Vagina (tissue), 2 donors: ENCODE measurements around the gene POLR2A. TPM values are rescaled to one million over a fixed set of nuclear protein-coding genes. Genes with fewer than 3 reads are reported as not detected.
"Not testable (repeated sequence)": the region's sequence is repeated elsewhere in the genome, so short reads cannot be mapped to it uniquely, and the experiment has no call there.

Experiments used
- DNase-seq, 2 donors: peaks; one replicate each; pipeline ENCODE4 v3.0.0-alpha.2; 2017; ENCODE audit errors: extremely low spot score in 2 of 2
- H3K27ac ChIP-seq: fragments of 200-600 bp; sonication (generic); one replicate; pipeline ENCODE4 v1.5.1; 2019
- H3K27me3 ChIP-seq: fragments of 200-600 bp; sonication (generic); one replicate; pipeline ENCODE4 v1.5.1; 2019
- H3K36me3 ChIP-seq, 2 donors: fragments of 200-600 bp; sonication (generic); one replicate each; pipeline ENCODE4 v1.5.1; 2017 to 2019
- H3K4me1 ChIP-seq: fragments of 200-600 bp; sonication (generic); one replicate; pipeline ENCODE4 v1.5.1; 2019
- H3K4me3 ChIP-seq, 2 donors: fragments of 200-600 bp; sonication (generic); 1 replicate in 1 of 2; 2 replicates in 1 of 2; pipeline ENCODE4 v1.5.1; 2016 to 2019
- H3K9me3 ChIP-seq: fragments of 200-600 bp; sonication (generic); one replicate; pipeline ENCODE4 v1.5.1; 2019
- POLR2A ChIP-seq, 2 donors: fragments of 450-650 bp; IDR thresholded peaks; one replicate each; pipeline ENCODE4 v1.6.1; 2017; ENCODE audit warnings: antibody characterized with exemption in 2 of 2, mild to moderate bottlenecking in 2 of 2, moderate library complexity in 2 of 2
- POLR2AphosphoS5 ChIP-seq, 2 donors: sonication (generic); formaldehyde crosslinking; IDR thresholded peaks; one replicate each; pipeline ENCODE4 v1.9.0; 2017; ENCODE audit warnings: antibody characterized with exemption in 2 of 2, mild to moderate bottlenecking in 2 of 2, low read depth in 1 of 2; ENCODE audit not compliant: insufficient read depth in 1 of 2
- intact Hi-C: fragments of 100-400 bp; cut with DNase I; formaldehyde crosslinking; loops from one replicate; pipeline ENCODE4 v1.15.1; 2023
- total RNA-seq: library from RNA; depleted of rRNA; stranded (reverse); fragments of >200 nt; gene quantifications from one replicate; pipeline ENCODE4 v1.2.3, GENCODE V29; 2016
- TF ChIP-seq, protein P1 (sequence below), 3 experiments: fragments of 450-650 bp in 2 of 3; fragments of 200-600 bp in 1 of 3; sonication (generic) in 1 of 3; IDR thresholded peaks; one replicate each; pipeline ENCODE4 v1.5.1; 2017 to 2019; ENCODE audit warnings: antibody characterized with exemption in 3 of 3, mild to moderate bottlenecking in 2 of 3, moderate library complexity in 2 of 3

The POLR2A gene
- total RNA-seq, 1 donor from 2014 or later, result 118 TPM

GRCh38 chr17:7477392-7478275 is 6.5 kb upstream of the POLR2A start:
- H3K4me1 ChIP-seq, result peaks cover 74% of the 10 kb centered on the region
- no peak for DNase-seq
- peak overlapping the region; percentile 100 for H3K27ac ChIP-seq
- peak overlapping the region; percentile 84 to 89 for H3K4me3 ChIP-seq
- no peaks in the 10 kb centered on the region for H3K27me3 ChIP-seq
- TF ChIP-seq POLR2AphosphoS5 (IDR thresholded peaks at IDR 0.05; ENCODE audit: insufficient read depth in 1 of 2, low read depth in 1 of 2) (peak in 1 of 2 donors; percentile 66), POLR2A (IDR thresholded peaks at IDR 0.05) (no peak)
- TF ChIP-seq, protein P1, sequence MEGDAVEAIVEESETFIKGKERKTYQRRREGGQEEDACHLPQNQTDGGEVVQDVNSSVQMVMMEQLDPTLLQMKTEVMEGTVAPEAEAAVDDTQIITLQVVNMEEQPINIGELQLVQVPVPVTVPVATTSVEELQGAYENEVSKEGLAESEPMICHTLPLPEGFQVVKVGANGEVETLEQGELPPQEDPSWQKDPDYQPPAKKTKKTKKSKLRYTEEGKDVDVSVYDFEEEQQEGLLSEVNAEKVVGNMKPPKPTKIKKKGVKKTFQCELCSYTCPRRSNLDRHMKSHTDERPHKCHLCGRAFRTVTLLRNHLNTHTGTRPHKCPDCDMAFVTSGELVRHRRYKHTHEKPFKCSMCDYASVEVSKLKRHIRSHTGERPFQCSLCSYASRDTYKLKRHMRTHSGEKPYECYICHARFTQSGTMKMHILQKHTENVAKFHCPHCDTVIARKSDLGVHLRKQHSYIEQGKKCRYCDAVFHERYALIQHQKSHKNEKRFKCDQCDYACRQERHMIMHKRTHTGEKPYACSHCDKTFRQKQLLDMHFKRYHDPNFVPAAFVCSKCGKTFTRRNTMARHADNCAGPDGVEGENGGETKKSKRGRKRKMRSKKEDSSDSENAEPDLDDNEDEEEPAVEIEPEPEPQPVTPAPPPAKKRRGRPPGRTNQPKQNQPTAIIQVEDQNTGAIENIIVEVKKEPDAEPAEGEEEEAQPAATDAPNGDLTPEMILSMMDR (IDR thresholded peaks at IDR 0.05), result no peak
- no peaks in the 10 kb centered on the region for H3K36me3 ChIP-seq
- intact Hi-C loops, result no loop called here
- no peaks in the 10 kb centered on the region for H3K9me3 ChIP-seq

GRCh38 chr17:7478276-7479212 is 5.6 kb upstream of the POLR2A start:
- Histone ChIP-seq H3K27me3 (no peaks in the 10 kb centered on the region), H3K4me3 (peak overlapping the region; percentile 84 to 89), H3K4me1 (peaks cover 79% of the 10 kb centered on the region), H3K36me3 (no peaks in the 10 kb centered on the region), H3K27ac (peak overlapping the region; percentile 100), H3K9me3 (no peaks in the 10 kb centered on the region)
- TF ChIP-seq POLR2AphosphoS5 (IDR thresholded peaks at IDR 0.05; ENCODE audit: insufficient read depth in 1 of 2, low read depth in 1 of 2) (peak in 1 of 2 donors; percentile 59), POLR2A (IDR thresholded peaks at IDR 0.05) (no peak)
- no peak for DNase-seq
- intact Hi-C loops, result no loop called here

GRCh38 chr17:7479213-7480088 is 4.7 kb upstream of the POLR2A start, which contains the start of gene ZBTB4:
TSS of gene ZBTB4 (minus strand) at chr17:7479631. CDS start at chr17:7466801, 12,830 bp downstream.
- no peak for DNase-seq
- intact Hi-C loops, result loop anchor here (5.0 kb wide), 1 partner anchor 127 kb away; the partner anchor contains the start of gene KCTD11
- H3K27me3 ChIP-seq, result no peaks in the 10 kb centered on the region
- H3K4me3 ChIP-seq, result peak within 1 kb of the TSS; percentile 84 to 89
- TF ChIP-seq, protein P1 (IDR thresholded peaks at IDR 0.05), result no peak
- peak in 1 of 2 donors; percentile 81 for TF ChIP-seq POLR2AphosphoS5 (IDR thresholded peaks at IDR 0.05; ENCODE audit: insufficient read depth in 1 of 2, low read depth in 1 of 2)
- peak in 1 of 2 donors; percentile 38 for TF ChIP-seq POLR2A (IDR thresholded peaks at IDR 0.05)
- H3K36me3 ChIP-seq, result no peaks in the 10 kb centered on the region
- H3K4me1 ChIP-seq, result peaks cover 70% of the 10 kb centered on the region
- peak within 1 kb of the TSS; percentile 100 for H3K27ac ChIP-seq
- H3K9me3 ChIP-seq, result no peaks in the 10 kb centered on the region

DNA sequence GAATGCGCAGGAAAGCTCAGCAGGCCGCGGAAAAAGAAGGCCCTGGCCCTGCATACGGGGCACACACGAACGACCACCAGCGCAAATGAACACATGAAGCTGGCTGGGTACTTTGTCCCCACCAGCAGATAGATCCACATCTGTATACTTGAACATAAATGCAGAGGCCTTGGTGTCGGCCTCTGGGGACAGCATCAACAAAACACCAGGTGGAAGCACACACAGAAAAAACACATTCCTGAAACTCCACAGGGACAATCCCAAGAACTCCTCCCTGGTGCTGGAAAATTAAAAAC is 4.1 kb upstream of the POLR2A start:
- Histone ChIP-seq H3K4me1 (peaks cover 64% of the 10 kb centered on the region), H3K4me3 (peak overlapping the region; percentile 84 to 89), H3K27me3 (no peaks in the 10 kb centered on the region), H3K9me3 (no peaks in the 10 kb centered on the region), H3K36me3 (no peaks in the 10 kb centered on the region), H3K27ac (peak overlapping the region; percentile 100)
- intact Hi-C loops, result loop anchor here (5.0 kb wide), 1 partner anchor 128 kb away; the partner anchor contains the start of gene KCTD11
- no peak for TF ChIP-seq POLR2A (IDR thresholded peaks at IDR 0.05)
- no peak for TF ChIP-seq POLR2AphosphoS5 (IDR thresholded peaks at IDR 0.05; ENCODE audit: insufficient read depth in 1 of 2, low read depth in 1 of 2)
- TF ChIP-seq, protein P1 (IDR thresholded peaks at IDR 0.05), result no peak
- DNase-seq, result no peak

DNA sequence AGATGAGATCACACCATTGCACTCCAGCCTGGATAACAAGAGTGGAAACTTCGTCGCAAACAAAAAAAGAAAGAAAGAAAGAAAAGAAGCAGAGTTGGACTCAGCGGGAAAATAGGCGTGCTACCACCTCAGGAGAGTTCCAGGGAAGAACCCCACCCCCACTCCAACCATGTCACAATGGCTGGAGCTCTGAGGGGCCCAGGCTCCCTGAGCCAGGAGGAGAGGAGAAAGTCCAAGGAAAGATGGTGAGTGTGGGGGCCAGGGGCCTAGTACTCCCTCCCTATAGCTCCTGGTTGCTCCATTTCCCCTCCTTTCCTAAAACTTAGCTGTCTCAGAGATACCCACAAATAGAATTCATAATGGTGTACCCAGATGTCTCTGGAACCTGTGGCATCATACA is 2.9 kb upstream of the POLR2A start, which contains the start of gene SLC35G6:
SLC35G6 (plus strand) TSS at position 172 of the 400 bp plus-strand sequence; CDS start at position 243, 71 bp downstream.
- intact Hi-C loops, result loop anchor here (5.0 kb wide), 1 partner anchor 129 kb away; the partner anchor contains the start of gene KCTD11
- Histone ChIP-seq H3K4me1 (peaks cover 64% of the 10 kb centered on the region), H3K27ac (peak within 1 kb of the TSS; percentile 100)
- not testable (repeated sequence) for DNase-seq, H3K36me3 ChIP-seq, H3K27me3 ChIP-seq, H3K4me3 ChIP-seq, H3K9me3 ChIP-seq

DNA sequence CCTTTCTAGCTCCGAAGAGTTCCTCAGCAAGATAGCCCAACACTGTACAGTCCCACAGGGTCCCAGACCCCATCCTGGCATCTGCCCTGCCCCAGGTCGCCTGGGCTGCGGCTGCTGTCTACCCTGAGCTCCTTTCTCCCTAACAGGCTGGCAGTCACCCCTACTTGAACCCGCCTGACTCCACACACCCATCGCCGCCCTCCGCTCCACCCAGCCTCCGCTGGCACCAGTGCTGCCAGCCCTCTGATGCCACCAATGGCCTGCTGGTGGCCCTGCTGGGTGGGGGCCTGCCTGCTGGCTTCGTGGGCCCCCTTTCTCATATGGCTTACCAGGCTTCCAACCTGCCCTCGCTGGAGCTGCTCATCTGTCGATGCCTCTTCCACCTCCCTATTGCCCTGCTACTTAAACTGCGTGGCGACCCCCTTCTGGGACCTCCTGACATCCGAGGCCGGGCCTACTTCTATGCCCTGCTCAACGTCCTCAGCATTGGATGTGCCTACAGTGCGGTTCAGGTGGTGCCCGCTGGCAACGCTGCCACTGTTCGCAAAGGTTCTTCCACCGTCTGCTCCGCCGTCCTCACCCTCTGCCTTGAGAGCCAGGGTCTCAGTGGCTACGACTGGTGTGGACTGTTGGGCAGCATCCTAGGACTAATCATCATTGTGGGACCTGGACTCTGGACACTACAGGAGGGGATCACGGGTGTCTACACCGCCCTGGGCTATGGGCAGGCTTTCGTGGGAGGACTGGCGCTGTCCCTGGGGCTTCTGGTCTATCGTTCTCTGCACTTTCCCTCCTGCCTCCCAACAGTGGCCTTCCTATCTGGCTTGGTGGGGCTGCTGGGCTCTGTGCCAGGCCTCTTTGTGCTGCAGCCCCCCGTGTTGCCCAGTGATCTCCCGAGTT is 2.1 kb upstream of the POLR2A start:
- H3K4me3 ChIP-seq, DNase-seq, H3K36me3 ChIP-seq, H3K9me3 ChIP-seq, H3K27me3 ChIP-seq: not testable (repeated sequence)
- Histone ChIP-seq H3K27ac (peak overlapping the region; percentile 100), H3K4me1 (peaks cover 64% of the 10 kb centered on the region)
- intact Hi-C loops, result loop anchor here (5.0 kb wide), 1 partner anchor 130 kb away; the partner anchor contains the start of gene KCTD11

DNA sequence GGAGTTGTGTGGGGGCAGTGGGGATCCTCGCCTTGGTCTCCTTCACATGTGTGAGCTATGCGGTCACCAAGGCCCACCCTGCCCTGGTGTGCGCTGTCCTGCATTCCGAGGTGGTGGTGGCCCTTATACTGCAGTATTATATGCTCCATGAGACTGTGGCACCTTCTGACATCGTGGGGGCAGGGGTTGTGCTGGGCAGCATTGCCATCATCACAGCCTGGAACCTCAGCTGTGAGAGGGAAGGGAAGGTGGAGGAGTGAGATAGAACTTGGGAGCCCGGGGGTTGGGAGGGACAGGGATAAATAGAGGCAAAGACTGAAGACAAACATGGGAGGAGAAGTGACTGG is 1.5 kb upstream of the POLR2A start:
- not testable (repeated sequence) for H3K27me3 ChIP-seq, DNase-seq, H3K36me3 ChIP-seq, H3K9me3 ChIP-seq
- intact Hi-C loops, result loop anchor here (5.0 kb wide), 1 partner anchor 130 kb away; the partner anchor contains the start of gene KCTD11
- Histone ChIP-seq H3K4me3 (peak overlapping the region; percentile 53 to 64), H3K27ac (peak overlapping the region; percentile 100), H3K4me1 (peaks cover 64% of the 10 kb centered on the region)
